ENCODE results near the gene SMARCB1. TPM values are rescaled to one million over a fixed set of nuclear protein-coding genes. Genes with fewer than 3 reads are reported as not detected.

SMARCB1 gene
- polyA plus RNA-seq, 1 donor (not counting 4 experiments of a cell fraction or from before 2014, with no cell fraction given): 95.2 TPM

- peaks cover 51% of the 10 kb centered on the region for H3K79me2 ChIP-seq (ENCODE audit: control insufficient read depth, insufficient read depth, low read length)
- H3K27ac ChIP-seq (ENCODE audit: control insufficient read depth, insufficient read depth, low read length): no peak overlapping the region
- DNase-seq (ENCODE audit: low read depth, low spot score) (no peak), FAIRE-seq (no peak)
- H4K20me1 ChIP-seq (ENCODE audit: control insufficient read depth, extremely low read depth, insufficient read depth, low read length): peaks cover 13% of the 10 kb centered on the region
- peaks cover 12% of the 10 kb centered on the region for H3K4me1 ChIP-seq (ENCODE audit: control insufficient read depth, extremely low read depth, insufficient read depth, low read length)
- H3K4me3 ChIP-seq (ENCODE audit: control insufficient read depth in 2 of 3, extremely low read depth in 1 of 3, insufficient read depth in 2 of 3, low read depth in 1 of 3, low read length in 3 of 3): no peak overlapping the region
- no peaks in the 10 kb centered on the region for H3K9me3 ChIP-seq (ENCODE audit: control insufficient read depth, low read depth, low read length)
- H3K27me3 ChIP-seq (ENCODE audit: control insufficient read depth, extremely low read depth, insufficient read depth, low read length): no peaks in the 10 kb centered on the region
- no peaks in the 10 kb centered on the region for H3K9me1 ChIP-seq (ENCODE audit: control insufficient read depth, extremely low read depth, insufficient read depth, low read length)
- H3K4me2 ChIP-seq (ENCODE audit: control insufficient read depth, extremely low read depth, insufficient read depth, low read depth, low read length): no peak overlapping the region
- H2AFZ ChIP-seq (ENCODE audit: control insufficient read depth, low read length): no peak overlapping the region
- TF ChIP-seq CTCF (optimal IDR thresholded peaks at IDR 0.05 in 1 of 3, IDR thresholded peaks at IDR 0.05 in 1 of 3, conservative IDR thresholded peaks at IDR 0.05 in 1 of 3; ENCODE audit: extremely low read depth in 1 of 3, insufficient read depth in 2 of 3, low read length in 3 of 3) (peak in 1 of 3 experiments; percentile 7), EZH2 (IDR thresholded peaks at IDR 0.05; ENCODE audit: low read length) (no peak)
- dilution Hi-C loops (cut with MboI; ENCODE audit: extremely low pct_ligation_motif_present, low sequenced_read_pairs): no loop called here
- no peak overlapping the region for H3K9ac ChIP-seq (ENCODE audit: control insufficient read depth, extremely low read depth, insufficient read depth, low read length)
- peaks cover 12 to 13% of the 10 kb centered on the region in 2 experiments for H3K36me3 ChIP-seq (ENCODE audit: control insufficient read depth in 2 of 2, extremely low read depth in 1 of 2, insufficient read depth in 2 of 2, low read length in 2 of 2)
These were observed 2.9 kb downstream of the SMARCB1 start for GRCh38 chr22:23789638-23790037.

- H3K36me3 ChIP-seq (ENCODE audit: control insufficient read depth in 2 of 2, extremely low read depth in 1 of 2, insufficient read depth in 2 of 2, low read length in 2 of 2): peaks cover 12 to 14% of the 10 kb centered on the region in 2 experiments
- peaks cover 11% of the 10 kb centered on the region for H3K4me1 ChIP-seq (ENCODE audit: control insufficient read depth, extremely low read depth, insufficient read depth, low read length)
- no peak for DNase-seq (ENCODE audit: low read depth, low spot score)
- TF ChIP-seq CTCF (optimal IDR thresholded peaks at IDR 0.05 in 1 of 3, IDR thresholded peaks at IDR 0.05 in 1 of 3, conservative IDR thresholded peaks at IDR 0.05 in 1 of 3; ENCODE audit: extremely low read depth in 1 of 3, insufficient read depth in 2 of 3, low read length in 3 of 3): no peak
- TF ChIP-seq EZH2 (IDR thresholded peaks at IDR 0.05; ENCODE audit: low read length): no peak
- H3K9ac ChIP-seq (ENCODE audit: control insufficient read depth, extremely low read depth, insufficient read depth, low read length): no peak overlapping the region
- no peak overlapping the region for H3K4me2 ChIP-seq (ENCODE audit: control insufficient read depth, extremely low read depth, insufficient read depth, low read depth, low read length)
- H2AFZ ChIP-seq (ENCODE audit: control insufficient read depth, low read length): no peak overlapping the region
- no peaks in the 10 kb centered on the region for H3K27me3 ChIP-seq (ENCODE audit: control insufficient read depth, extremely low read depth, insufficient read depth, low read length)
- H3K9me3 ChIP-seq (ENCODE audit: control insufficient read depth, low read depth, low read length): no peaks in the 10 kb centered on the region
- peaks cover 51% of the 10 kb centered on the region for H3K79me2 ChIP-seq (ENCODE audit: control insufficient read depth, insufficient read depth, low read length)
- H3K4me3 ChIP-seq (ENCODE audit: control insufficient read depth in 2 of 3, extremely low read depth in 1 of 3, insufficient read depth in 2 of 3, low read depth in 1 of 3, low read length in 3 of 3): no peak overlapping the region
- H3K9me1 ChIP-seq (ENCODE audit: control insufficient read depth, extremely low read depth, insufficient read depth, low read length): no peaks in the 10 kb centered on the region
- no peak for FAIRE-seq
- H3K27ac ChIP-seq (ENCODE audit: control insufficient read depth, insufficient read depth, low read length): no peak overlapping the region
- peaks cover 13% of the 10 kb centered on the region for H4K20me1 ChIP-seq (ENCODE audit: control insufficient read depth, extremely low read depth, insufficient read depth, low read length)
- dilution Hi-C loops (cut with MboI; ENCODE audit: extremely low pct_ligation_motif_present, low sequenced_read_pairs): no loop called here
These were observed 4.3 kb downstream of the SMARCB1 start for GRCh38 chr22:23790819-23791737.

Data from keratinocyte (primary cell).